GM12878 (cell line): Measurements from ENCODE around the gene KDF1. TPM values are rescaled to one million over a fixed set of nuclear protein-coding genes. Genes with fewer than 3 reads are reported as not detected.

Experiments
- ATAC-seq: fragments of 200-7000 bp; cut with Tn5 transposase; 3 replicates; pipeline ENCODE4 v1.9.1; 2020; ENCODE audit warnings: mild to moderate bottlenecking, moderate library complexity
- BruUV-seq: library from RNA; stranded (reverse); fragments of 400-500 nt; replicated peaks from 2 replicates; lab custom pipeline; 2021; lab: Mats Ljungman, UMichigan
- CTCF ChIA-PET: fragments of 300-600 bp; sonication (Branson Sonifier 250); formaldehyde crosslinking; extraction: SDS; loops from one replicate; lab custom pipeline; 2021; ENCODE audit warnings: inconsistent platforms; lab: Yijun Ruan, JAX
- POLR2A ChIA-PET: fragments of 350-600 bp; formaldehyde crosslinking; extraction: SDS; loops from one replicate; lab custom pipeline; 2021; ENCODE audit warnings: inconsistent platforms; lab: Charles Lee
- RAD21 ChIA-PET: fragments of 300-600 bp; sonication (Branson Sonifier 250); formaldehyde crosslinking; loops from one replicate; lab custom pipeline; 2023; ENCODE audit warnings: antibody characterized with exemption; ENCODE audit not compliant: unreplicated experiment; lab: Charles Lee
- SMC1A ChIA-PET: fragments of 300-600 bp; sonication (Branson Sonifier 250); formaldehyde crosslinking; loops from one replicate; lab custom pipeline; 2023; ENCODE audit not compliant: unreplicated experiment, uncharacterized antibody; lab: Charles Lee
- DNase-seq: peaks from one replicate; pipeline ENCODE4 v3.0.0-alpha.2; 2011; ENCODE audit warnings: low read depth, low spot score
- FAIRE-seq: peaks from 3 replicates; lab custom pipeline; 2011; peaks lifted over from hg19 to GRCh38; lab: Jason Lieb, UNC
- H2AFZ ChIP-seq: 2 replicates; pipeline ENCODE4 v1.6.0; 2011; ENCODE audit warnings: low read depth, low read length, control low read depth; ENCODE audit not compliant: control insufficient read depth
- H3K27ac ChIP-seq: 2 replicates; pipeline ENCODE4 v1.5.1; 2011; ENCODE audit warnings: control low read depth; ENCODE audit not compliant: control insufficient read depth, insufficient read depth
- H3K27me3 ChIP-seq, 2 experiments: replicated peaks in 1 of 2; 2 replicates each; pipeline versions ENCODE4 v1.6.0 to v1.6.1; 2011; ENCODE audit warnings: low read length in 1 of 2; ENCODE audit not compliant: control insufficient read depth in 2 of 2, insufficient read depth in 2 of 2
- H3K36me3 ChIP-seq, 2 experiments: 2 replicates each; pipeline ENCODE4 v1.5.1; 2011; ENCODE audit warnings: low read length in 1 of 2; ENCODE audit not compliant: control insufficient read depth in 2 of 2, insufficient read depth in 2 of 2
- H3K4me1 ChIP-seq: 2 replicates; pipeline ENCODE4 v1.6.1; 2011; ENCODE audit warnings: mild to moderate bottlenecking, low read length, moderate library complexity, mixed read lengths; ENCODE audit not compliant: control insufficient read depth, insufficient read depth
- H3K4me2 ChIP-seq: 2 replicates; pipeline ENCODE4 v1.6.0; 2011; ENCODE audit warnings: control low read depth; ENCODE audit not compliant: control insufficient read depth, insufficient read depth
- H3K4me3 ChIP-seq: fragments of 200-600 bp; sonication (generic); 2 replicates; pipeline ENCODE4 v1.5.1; 2016
- H3K79me2 ChIP-seq: 2 replicates; pipeline ENCODE4 v1.6.0; 2011; ENCODE audit warnings: low read length; ENCODE audit not compliant: control insufficient read depth, insufficient read depth
- H3K9ac ChIP-seq: 2 replicates; pipeline ENCODE4 v1.8.0; 2011; ENCODE audit warnings: low read length, control low read depth, mixed read lengths; ENCODE audit not compliant: control insufficient read depth, insufficient read depth
- H3K9me3 ChIP-seq: replicated peaks from 3 replicates; pipeline ENCODE4 v1.5.1; 2011; ENCODE audit warnings: mild to moderate bottlenecking, low read length; ENCODE audit not compliant: control insufficient read depth, insufficient read depth
- H4K20me1 ChIP-seq: 2 replicates; pipeline ENCODE4 v1.6.0; 2011; ENCODE audit not compliant: control insufficient read depth, insufficient read depth
- CHD4 ChIP-seq: fragments of 200-600 bp; sonication (generic); IDR thresholded peaks from 2 replicates; pipeline ENCODE4 v1.6.1; 2016; ENCODE audit warnings: mild to moderate bottlenecking
- FOXM1 ChIP-seq: IDR thresholded peaks from 2 replicates; pipeline ENCODE4 v1.6.1; 2012; ENCODE audit warnings: low read depth, mild to moderate bottlenecking, inconsistent platforms, low read length, moderate library complexity
- IKZF1 ChIP-seq: fragments of 450-650 bp; conservative IDR thresholded peaks from 2 replicates; pipeline ENCODE4 v1.6.1; 2017; ENCODE audit warnings: antibody characterized with exemption, mild to moderate bottlenecking
- NFXL1 ChIP-seq: fragments of 450-650 bp; IDR thresholded peaks from 2 replicates; pipeline ENCODE4 v1.6.1; 2017; ENCODE audit warnings: antibody characterized with exemption, mild to moderate bottlenecking, borderline replicate concordance
- SREBF1 ChIP-seq: IDR thresholded peaks from 2 replicates; pipeline ENCODE4 v1.6.1; 2012; ENCODE audit warnings: mild to moderate bottlenecking, low read length
- STAT1 ChIP-seq: fragments of 450-650 bp; conservative IDR thresholded peaks from 2 replicates; pipeline ENCODE4 v1.6.1; 2014; ENCODE audit warnings: antibody characterized with exemption, mild to moderate bottlenecking
- ZBED1 ChIP-seq: IDR thresholded peaks from 2 replicates; pipeline ENCODE4 v1.6.1; 2016; ENCODE audit warnings: borderline replicate concordance
- WGBS: methylation state at CpG from one replicate; pipeline ENCODE4 v1.1.6; 2016; ENCODE audit warnings: low lambda C conversion rate; ENCODE audit not compliant: insufficient replicate concordance, insufficient coverage; ENCODE audit errors: missing lambda C conversion rate; 5-methylcytosine and 5-hydroxymethylcytosine counted together
- in situ Hi-C: fragments of 300-500 bp; cut with MboI; formaldehyde crosslinking; loops from 9 replicates; pipeline ENCODE4 v1.14.3; 2018; ENCODE audit warnings: mixed read lengths
- intact Hi-C: fragments of 100-400 bp; cut with micrococcal nuclease; formaldehyde crosslinking; loops from one replicate; pipeline ENCODE4 v1.14.2; 2022; ENCODE audit not compliant: unreplicated experiment
- polyA plus RNA-seq, 11 experiments: library from polyadenylated mRNA; depleted of rRNA in 4 of 11; unstranded in 6 of 11; stranded (reverse) in 5 of 11; fragments of >200 nt; fragmentation: Nextera tagmentation in 4 of 11; fragmentation: Illumina TruSeq in 1 of 11; extraction: Ambion mirVana in 4 of 11; extraction: Trizol in 1 of 11; gene quantifications; 1 replicate in 1 of 11; 2 replicates in 10 of 11; pipeline versions ENCODE4 v1.2.1 to v1.2.3, GENCODE V29; 2011 to 2016; ENCODE audit warnings: inconsistent platforms in 2 of 11, missing spikeins in 2 of 11, low read depth in 1 of 11
- total RNA-seq, 4 experiments: library from RNA; depleted of rRNA in 3 of 4; stranded (reverse); fragments of >200 nt in 3 of 4; fragmentation: Illumina TruSeq in 1 of 4; extraction: Trizol in 1 of 4; gene quantifications; 2 replicates each; pipeline versions ENCODE4 v1.2.1 to v1.2.3, GENCODE V29; 2013 to 2021
- TF ChIP-seq, protein P1 (sequence below): fragments of 450-650 bp; IDR thresholded peaks from 2 replicates; pipeline ENCODE4 v1.6.1; 2016; ENCODE audit warnings: mild to moderate bottlenecking, moderate library complexity, borderline replicate concordance

KDF1 gene
- total and polyA plus RNA-seq, 10 of the 15 experiments (the other 5 are each of a cell fraction or from before 2014, with no cell fraction given) = 0.03 to 0.13 (median 0.04) TPM; not detected in 7

DNA sequence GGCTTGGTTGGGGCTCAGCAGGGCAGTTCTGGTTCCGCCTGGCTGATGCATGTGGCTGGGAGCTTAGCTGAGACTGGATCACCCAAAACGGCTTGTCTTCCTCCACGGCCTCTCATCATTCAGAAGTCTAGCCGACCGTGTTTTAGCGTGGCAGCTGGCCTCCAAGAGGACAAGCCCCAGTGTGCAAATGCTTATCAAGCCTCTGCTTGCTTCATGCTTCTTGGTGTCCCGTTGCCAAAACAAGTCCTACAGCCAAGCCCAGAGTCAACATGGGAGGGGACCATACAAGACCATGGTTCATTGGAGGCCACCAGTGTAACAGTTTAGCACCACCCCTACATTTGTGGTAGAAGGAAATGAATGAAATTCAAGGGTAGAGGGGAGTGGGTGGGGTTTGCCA lies 10.5 kb upstream of the KDF1 start:
- Histone ChIP-seq H3K9ac (no peak overlapping the region), H3K27ac (no peak overlapping the region), H2AFZ (no peak overlapping the region), H3K36me3 (no peaks in the 10 kb centered on the region), H3K4me2 (no peak overlapping the region), H3K27me3 (no peaks in the 10 kb centered on the region; a peak in 2 of 4 replicates), H3K9me3 (no peaks in the 10 kb centered on the region), H4K20me1 (no peaks in the 10 kb centered on the region), H3K4me3 (no peak overlapping the region), H3K4me1 (no peaks in the 10 kb centered on the region), H3K79me2 (no peaks in the 10 kb centered on the region)
- FAIRE-seq (no peak), ATAC-seq (no peak), DNase-seq (no peak)
- ChIA-PET SMC1A (no interaction called here), RAD21 (no interaction called here), CTCF (no interaction called here), POLR2A (no interaction called here)
- BruUV-seq = no TSS peak
- TF ChIP-seq NFXL1 (no peak), STAT1 (no peak), IKZF1 (no peak), ZBED1 (no peak), SREBF1 (no peak), CHD4 (no peak), FOXM1 (no peak)
- TF ChIP-seq, protein P1, sequence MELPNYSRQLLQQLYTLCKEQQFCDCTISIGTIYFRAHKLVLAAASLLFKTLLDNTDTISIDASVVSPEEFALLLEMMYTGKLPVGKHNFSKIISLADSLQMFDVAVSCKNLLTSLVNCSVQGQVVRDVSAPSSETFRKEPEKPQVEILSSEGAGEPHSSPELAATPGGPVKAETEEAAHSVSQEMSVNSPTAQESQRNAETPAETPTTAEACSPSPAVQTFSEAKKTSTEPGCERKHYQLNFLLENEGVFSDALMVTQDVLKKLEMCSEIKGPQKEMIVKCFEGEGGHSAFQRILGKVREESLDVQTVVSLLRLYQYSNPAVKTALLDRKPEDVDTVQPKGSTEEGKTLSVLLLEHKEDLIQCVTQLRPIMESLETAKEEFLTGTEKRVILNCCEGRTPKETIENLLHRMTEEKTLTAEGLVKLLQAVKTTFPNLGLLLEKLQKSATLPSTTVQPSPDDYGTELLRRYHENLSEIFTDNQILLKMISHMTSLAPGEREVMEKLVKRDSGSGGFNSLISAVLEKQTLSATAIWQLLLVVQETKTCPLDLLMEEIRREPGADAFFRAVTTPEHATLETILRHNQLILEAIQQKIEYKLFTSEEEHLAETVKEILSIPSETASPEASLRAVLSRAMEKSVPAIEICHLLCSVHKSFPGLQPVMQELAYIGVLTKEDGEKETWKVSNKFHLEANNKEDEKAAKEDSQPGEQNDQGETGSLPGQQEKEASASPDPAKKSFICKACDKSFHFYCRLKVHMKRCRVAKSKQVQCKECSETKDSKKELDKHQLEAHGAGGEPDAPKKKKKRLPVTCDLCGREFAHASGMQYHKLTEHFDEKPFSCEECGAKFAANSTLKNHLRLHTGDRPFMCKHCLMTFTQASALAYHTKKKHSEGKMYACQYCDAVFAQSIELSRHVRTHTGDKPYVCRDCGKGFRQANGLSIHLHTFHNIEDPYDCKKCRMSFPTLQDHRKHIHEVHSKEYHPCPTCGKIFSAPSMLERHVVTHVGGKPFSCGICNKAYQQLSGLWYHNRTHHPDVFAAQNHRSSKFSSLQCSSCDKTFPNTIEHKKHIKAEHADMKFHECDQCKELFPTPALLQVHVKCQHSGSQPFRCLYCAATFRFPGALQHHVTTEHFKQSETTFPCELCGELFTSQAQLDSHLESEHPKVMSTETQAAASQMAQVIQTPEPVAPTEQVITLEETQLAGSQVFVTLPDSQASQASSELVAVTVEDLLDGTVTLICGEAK = no peak
- WGBS = 31% methylated on average over 7 of the region's 7 CpGs
- intact Hi-C loops (no loop called here), in situ Hi-C loops (no loop called here)
